ENCODE results near the gene LLGL2.
"Not testable (repeated sequence)": the region's sequence is repeated elsewhere in the genome, so short reads cannot be mapped to it uniquely, and the experiment has no call there.

Gene LLGL2, protein sequence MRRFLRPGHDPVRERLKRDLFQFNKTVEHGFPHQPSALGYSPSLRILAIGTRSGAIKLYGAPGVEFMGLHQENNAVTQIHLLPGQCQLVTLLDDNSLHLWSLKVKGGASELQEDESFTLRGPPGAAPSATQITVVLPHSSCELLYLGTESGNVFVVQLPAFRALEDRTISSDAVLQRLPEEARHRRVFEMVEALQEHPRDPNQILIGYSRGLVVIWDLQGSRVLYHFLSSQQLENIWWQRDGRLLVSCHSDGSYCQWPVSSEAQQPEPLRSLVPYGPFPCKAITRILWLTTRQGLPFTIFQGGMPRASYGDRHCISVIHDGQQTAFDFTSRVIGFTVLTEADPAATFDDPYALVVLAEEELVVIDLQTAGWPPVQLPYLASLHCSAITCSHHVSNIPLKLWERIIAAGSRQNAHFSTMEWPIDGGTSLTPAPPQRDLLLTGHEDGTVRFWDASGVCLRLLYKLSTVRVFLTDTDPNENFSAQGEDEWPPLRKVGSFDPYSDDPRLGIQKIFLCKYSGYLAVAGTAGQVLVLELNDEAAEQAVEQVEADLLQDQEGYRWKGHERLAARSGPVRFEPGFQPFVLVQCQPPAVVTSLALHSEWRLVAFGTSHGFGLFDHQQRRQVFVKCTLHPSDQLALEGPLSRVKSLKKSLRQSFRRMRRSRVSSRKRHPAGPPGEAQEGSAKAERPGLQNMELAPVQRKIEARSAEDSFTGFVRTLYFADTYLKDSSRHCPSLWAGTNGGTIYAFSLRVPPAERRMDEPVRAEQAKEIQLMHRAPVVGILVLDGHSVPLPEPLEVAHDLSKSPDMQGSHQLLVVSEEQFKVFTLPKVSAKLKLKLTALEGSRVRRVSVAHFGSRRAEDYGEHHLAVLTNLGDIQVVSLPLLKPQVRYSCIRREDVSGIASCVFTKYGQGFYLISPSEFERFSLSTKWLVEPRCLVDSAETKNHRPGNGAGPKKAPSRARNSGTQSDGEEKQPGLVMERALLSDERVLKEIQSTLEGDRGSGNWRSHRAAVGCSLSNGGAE

DNA sequence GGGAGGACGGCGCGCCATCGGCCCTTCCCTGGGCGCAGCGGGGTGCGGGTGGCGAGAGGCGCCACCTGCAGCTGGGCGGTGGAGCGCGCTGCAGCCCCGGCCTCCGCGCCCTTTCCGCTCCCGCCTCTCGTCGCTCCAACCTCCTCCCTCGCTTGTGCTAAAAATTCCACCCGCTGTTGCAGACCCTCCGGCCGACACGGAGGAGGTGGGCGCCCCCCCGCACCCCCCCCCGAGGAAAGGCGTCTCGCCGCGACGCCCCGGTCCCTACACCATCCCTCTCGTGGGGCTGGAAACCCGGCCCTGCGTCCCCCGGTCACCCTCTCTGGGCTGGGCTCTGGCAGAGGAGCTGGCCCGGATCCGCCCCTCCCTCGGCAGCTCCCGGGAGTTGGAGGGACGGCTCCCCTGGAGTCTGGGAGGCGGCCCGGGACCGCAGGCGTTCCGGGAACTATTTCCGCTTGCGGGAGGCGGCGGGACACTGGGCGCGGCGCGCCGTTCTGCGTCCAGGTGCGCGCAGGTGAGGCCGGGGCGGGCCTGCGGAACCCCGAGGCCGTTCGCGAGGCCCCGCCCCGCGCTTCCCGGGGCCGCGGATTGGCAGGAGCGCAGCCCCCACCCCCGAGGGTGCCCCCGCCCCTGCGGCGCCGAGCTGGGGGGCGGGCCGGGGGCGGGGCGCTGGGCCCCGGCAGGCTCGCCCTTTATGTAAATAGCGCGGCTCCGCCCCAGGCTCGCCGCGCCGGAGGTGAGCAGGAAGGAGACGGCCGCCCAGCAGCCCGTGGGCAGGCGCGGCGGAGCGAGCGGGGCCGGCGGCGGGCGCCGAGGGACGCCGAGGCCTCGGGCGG, at the start of gene LLGL2:
TSS of gene LLGL2 (plus strand) at position 728 of the 836 bp plus-strand sequence. CDS start 17,730 bp downstream, outside the sequence.
- Histone ChIP-seq H3K36me3 (ENCODE audit: control insufficient read depth in 1 of 2, insufficient read depth in 2 of 2, low read length in 2 of 2) (peaks cover 0 to 13% of the 10 kb centered on the region in 2 donors), H3K27me3 (ENCODE audit: low read depth, low read length) (no peaks in the 10 kb centered on the region), H3K9me3 (ENCODE audit: control insufficient read depth in 1 of 2, low read length in 2 of 2) (no peaks in the 10 kb centered on the region), H3K4me3 (ENCODE audit: low read depth in 1 of 2, low read length in 2 of 2) (peak within 1 kb of the TSS; percentile 53 to 80), H3K4me1 (ENCODE audit: control insufficient read depth in 1 of 2, insufficient read depth in 2 of 2, low read length in 2 of 2) (peaks cover 3 to 19% of the 10 kb centered on the region in 2 donors), H3K27ac (ENCODE audit: low read length) (peak within 1 kb of the TSS; percentile 77)

DNA sequence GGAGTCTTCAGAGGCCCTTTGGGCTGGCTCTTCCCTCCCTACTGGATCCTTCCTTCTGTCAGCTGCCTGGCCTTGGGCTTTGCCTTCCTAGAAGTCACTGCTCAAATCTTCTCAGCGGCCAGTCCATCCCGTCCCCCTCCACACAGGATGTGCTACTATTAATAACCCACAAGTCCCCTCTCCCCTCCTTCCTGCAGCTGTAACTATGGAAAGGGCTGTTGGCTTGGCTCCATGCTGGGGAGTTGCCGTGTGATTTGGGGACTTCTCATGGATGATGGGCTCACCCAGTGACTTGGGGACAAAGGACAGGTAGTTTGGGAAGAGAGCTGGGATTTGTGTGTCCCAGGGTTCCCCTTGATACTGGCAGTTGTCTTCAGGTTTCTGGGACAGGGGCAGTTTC, 49.6 kb upstream of the LLGL2 start:
- Histone ChIP-seq H3K4me1 (ENCODE audit: control insufficient read depth in 1 of 2, insufficient read depth in 2 of 2, low read length in 2 of 2) (peaks cover 9 to 33% of the 10 kb centered on the region in 2 donors), H3K27ac (ENCODE audit: low read length) (peak overlapping the region; percentile 4), H3K27me3 (ENCODE audit: low read depth, low read length) (no peaks in the 10 kb centered on the region), H3K36me3 (ENCODE audit: control insufficient read depth in 1 of 2, insufficient read depth in 2 of 2, low read length in 2 of 2) (peaks cover 8 to 14% of the 10 kb centered on the region in 2 donors), H3K9me3 (ENCODE audit: control insufficient read depth in 1 of 2, low read length in 2 of 2) (no peaks in the 10 kb centered on the region), H3K4me3 (ENCODE audit: low read depth in 1 of 2, low read length in 2 of 2) (peak overlapping the region in 1 of 2 donors; percentile 19)

DNA sequence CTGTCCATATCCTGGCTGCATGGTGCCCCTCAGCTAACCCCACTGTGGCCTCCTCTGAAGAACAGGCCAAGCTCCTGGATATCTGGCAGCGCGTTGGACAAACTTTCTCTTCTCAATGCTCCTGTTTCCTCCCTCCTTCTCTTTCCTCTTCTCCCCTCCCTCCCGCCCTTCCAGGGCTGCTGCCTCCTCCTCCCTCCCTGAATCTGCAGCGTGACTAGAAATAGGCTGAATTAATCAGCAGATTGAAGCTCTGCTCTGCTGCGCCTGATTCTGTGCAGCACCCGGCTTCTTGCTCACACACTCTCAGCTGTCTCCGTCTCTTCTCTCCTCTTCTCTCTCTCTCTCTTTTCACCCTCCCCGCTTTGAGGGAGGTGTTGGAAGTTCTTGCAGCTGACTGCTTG, 49.2 kb upstream of the LLGL2 start:
- no peaks in the 10 kb centered on the region for H3K9me3 ChIP-seq (ENCODE audit: control insufficient read depth in 1 of 2, low read length in 2 of 2)
- peaks cover 9 to 33% of the 10 kb centered on the region in 2 donors for H3K4me1 ChIP-seq (ENCODE audit: control insufficient read depth in 1 of 2, insufficient read depth in 2 of 2, low read length in 2 of 2)
- H3K36me3 ChIP-seq (ENCODE audit: control insufficient read depth in 1 of 2, insufficient read depth in 2 of 2, low read length in 2 of 2) = peaks cover 8 to 14% of the 10 kb centered on the region in 2 donors
- H3K27ac ChIP-seq (ENCODE audit: low read length) = peak overlapping the region; percentile 4
- peak overlapping the region; percentile 30 to 32 for H3K4me3 ChIP-seq (ENCODE audit: low read depth in 1 of 2, low read length in 2 of 2)
- H3K27me3 ChIP-seq (ENCODE audit: low read depth, low read length) = no peaks in the 10 kb centered on the region

DNA sequence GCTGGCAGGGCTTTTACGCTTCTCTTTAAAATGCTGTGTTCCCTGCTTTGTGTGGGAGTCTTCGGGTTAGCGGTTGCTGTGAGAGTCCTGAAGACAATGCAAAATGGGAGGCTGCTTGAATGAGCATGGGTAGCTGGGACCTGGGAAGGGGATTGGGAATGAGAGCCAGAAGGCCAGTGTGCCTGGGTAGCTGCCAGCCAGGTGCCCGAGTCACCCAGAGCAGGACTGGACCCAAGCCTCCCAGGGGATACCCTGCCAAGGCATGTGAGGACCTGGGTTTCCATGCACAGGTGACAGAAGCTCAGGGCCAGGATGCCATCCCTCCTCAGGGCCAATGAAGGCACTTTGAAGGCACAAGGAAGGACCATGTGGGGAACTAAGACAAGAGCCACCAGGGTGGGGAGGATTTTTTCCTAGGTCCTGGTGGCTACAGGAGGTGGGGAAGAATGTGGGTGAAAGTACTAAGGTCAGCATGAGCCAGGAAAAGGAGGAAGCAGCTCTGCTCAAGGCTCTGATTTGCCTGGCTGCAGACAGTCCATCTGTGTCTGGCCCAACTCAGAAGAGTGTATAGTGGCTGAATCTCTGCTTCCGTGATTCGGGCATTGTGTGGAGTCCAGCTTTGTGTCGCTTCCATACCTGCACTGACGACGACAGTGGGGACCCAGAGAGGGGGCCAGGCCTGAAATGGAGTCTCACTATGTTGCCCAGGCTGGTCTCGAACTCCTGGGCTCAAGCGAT, 48.6 kb upstream of the LLGL2 start:
- Histone ChIP-seq H3K4me1 (ENCODE audit: control insufficient read depth in 1 of 2, insufficient read depth in 2 of 2, low read length in 2 of 2) (peaks cover 9 to 33% of the 10 kb centered on the region in 2 donors), H3K27ac (ENCODE audit: low read length) (no peak overlapping the region), H3K27me3 (ENCODE audit: low read depth, low read length) (no peaks in the 10 kb centered on the region), H3K4me3 (ENCODE audit: low read depth in 1 of 2, low read length in 2 of 2) (peak overlapping the region; percentile 30 to 32), H3K36me3 (ENCODE audit: control insufficient read depth in 1 of 2, insufficient read depth in 2 of 2, low read length in 2 of 2) (peaks cover 6 to 13% of the 10 kb centered on the region in 2 donors), H3K9me3 (ENCODE audit: control insufficient read depth in 1 of 2, low read length in 2 of 2) (no peaks in the 10 kb centered on the region)

DNA sequence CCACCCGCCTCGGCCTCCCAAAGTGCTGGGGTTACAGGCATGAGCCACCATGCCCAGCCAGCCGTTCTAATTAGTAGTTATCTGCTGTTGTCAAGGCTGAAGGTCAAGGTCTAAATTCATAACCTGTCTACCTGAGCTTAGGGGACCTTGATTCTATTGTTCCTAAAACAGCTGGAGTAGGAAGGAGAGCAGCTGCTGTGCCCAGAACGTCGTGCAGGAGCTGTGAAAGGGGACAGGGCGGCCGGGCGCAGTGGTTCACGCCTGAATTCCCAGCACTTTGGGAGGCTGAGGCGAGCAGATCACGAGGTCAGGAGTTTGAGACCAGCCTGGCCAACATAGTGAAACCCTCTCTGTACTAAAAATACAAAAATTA, 48.0 kb upstream of the LLGL2 start:
- H3K4me3 ChIP-seq (ENCODE audit: low read depth in 1 of 2, low read length in 2 of 2); H3K27me3 ChIP-seq (ENCODE audit: low read depth, low read length); H3K9me3 ChIP-seq (ENCODE audit: control insufficient read depth in 1 of 2, low read length in 2 of 2); H3K27ac ChIP-seq (ENCODE audit: low read length); H3K36me3 ChIP-seq (ENCODE audit: control insufficient read depth in 1 of 2, insufficient read depth in 2 of 2, low read length in 2 of 2): not testable (repeated sequence)
- H3K4me1 ChIP-seq (ENCODE audit: control insufficient read depth in 1 of 2, insufficient read depth in 2 of 2, low read length in 2 of 2) = peaks cover 9 to 33% of the 10 kb centered on the region in 2 donors

DNA sequence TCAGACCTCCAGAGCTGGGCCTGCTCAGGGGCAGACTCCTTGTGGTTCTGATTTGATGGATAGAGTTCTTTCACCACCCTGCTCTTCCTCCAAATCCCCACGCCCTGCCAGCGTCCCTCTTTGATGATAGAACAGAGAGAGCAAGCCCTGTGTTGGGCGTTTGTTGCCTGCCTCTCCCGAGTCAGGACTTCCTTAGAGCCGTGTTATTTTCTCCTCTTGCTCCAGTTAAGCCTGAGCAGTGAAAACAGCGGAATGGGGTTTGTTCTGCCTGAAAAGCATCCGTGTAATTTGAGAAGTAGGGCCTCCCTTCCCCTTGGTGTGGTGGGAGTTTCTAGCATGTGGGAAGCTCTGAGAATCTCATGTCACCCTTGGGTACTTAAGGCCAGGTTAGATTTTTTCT, 47.0 kb upstream of the LLGL2 start:
- Histone ChIP-seq H3K9me3 (ENCODE audit: control insufficient read depth in 1 of 2, low read length in 2 of 2) (no peaks in the 10 kb centered on the region), H3K4me3 (ENCODE audit: low read depth in 1 of 2, low read length in 2 of 2) (no peak overlapping the region), H3K27ac (ENCODE audit: low read length) (no peak overlapping the region), H3K27me3 (ENCODE audit: low read depth, low read length) (no peaks in the 10 kb centered on the region), H3K36me3 (ENCODE audit: control insufficient read depth in 1 of 2, insufficient read depth in 2 of 2, low read length in 2 of 2) (no peaks in the 10 kb centered on the region), H3K4me1 (ENCODE audit: control insufficient read depth in 1 of 2, insufficient read depth in 2 of 2, low read length in 2 of 2) (peaks cover 9 to 33% of the 10 kb centered on the region in 2 donors)

DNA sequence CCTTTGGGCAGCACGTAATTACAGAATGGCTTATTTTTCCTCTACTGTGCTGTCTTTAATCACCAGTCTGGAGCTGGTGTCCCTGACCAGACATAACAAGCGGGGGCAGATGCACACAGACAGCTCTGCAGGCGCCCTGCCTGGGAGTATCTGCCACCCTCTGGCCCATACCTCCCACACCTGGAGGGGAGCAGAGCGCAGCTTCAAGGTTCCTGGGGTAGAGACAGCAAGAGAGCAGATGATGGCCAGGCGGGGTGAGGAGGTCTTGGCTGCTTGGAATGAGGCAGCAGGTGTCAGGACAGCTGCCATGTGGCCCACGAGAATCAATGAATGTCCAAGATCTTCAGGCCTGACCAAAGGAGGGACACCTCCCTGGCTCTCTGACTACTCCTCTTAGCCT, 45.2 kb upstream of the LLGL2 start:
- H3K9me3 ChIP-seq (ENCODE audit: control insufficient read depth in 1 of 2, low read length in 2 of 2) = no peaks in the 10 kb centered on the region
- no peaks in the 10 kb centered on the region for H3K27me3 ChIP-seq (ENCODE audit: low read depth, low read length)
- H3K27ac ChIP-seq (ENCODE audit: low read length) = no peak overlapping the region
- H3K4me1 ChIP-seq (ENCODE audit: control insufficient read depth in 1 of 2, insufficient read depth in 2 of 2, low read length in 2 of 2) = peaks cover 9 to 25% of the 10 kb centered on the region in 2 donors
- H3K4me3 ChIP-seq (ENCODE audit: low read depth in 1 of 2, low read length in 2 of 2) = no peak overlapping the region
- no peaks in the 10 kb centered on the region for H3K36me3 ChIP-seq (ENCODE audit: control insufficient read depth in 1 of 2, insufficient read depth in 2 of 2, low read length in 2 of 2)

DNA sequence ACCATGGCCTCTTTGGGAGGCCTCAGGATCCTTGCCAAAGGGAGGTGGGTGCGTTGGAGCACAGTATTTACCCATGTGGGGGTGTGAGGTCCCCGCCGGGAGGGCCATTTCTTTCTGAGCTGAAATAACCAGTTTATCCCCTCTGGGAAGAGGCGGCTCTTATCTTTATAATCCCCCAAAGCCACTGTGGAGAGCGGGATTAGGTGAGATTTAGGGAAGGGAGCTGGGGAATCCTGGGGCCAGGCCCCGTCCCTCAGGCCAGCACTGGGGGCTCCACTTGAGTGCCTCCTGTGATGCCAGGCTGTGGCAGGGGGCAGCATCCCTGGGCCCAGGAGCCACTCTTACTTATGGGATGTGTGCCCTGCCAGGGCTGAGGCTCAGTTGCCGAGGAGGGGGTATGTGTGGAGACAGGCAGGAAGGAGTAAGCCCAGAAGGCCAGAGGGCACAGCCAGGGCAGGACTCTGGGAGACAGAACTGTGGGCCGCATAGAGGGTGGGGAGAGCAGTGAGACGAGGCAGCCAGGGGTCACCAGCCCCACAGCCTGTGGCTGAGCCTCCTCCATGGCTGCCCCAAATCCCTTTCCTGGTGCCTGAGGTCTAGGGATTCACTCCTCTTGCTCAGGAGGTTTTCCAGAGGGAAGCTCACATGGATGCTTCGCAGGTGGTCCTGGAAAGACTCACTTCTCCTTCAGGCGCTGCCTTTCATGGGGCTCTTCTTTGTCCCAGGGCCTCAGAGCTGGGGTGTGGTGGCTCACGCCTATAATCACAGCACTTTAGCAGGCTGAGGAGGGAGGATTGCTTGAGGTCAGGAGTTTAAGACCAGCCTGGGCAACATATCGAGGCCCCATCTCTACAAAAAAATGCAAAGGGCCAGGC, 44.1 kb upstream of the LLGL2 start:
- Histone ChIP-seq H3K36me3 (ENCODE audit: control insufficient read depth in 1 of 2, insufficient read depth in 2 of 2, low read length in 2 of 2) (no peaks in the 10 kb centered on the region), H3K9me3 (ENCODE audit: control insufficient read depth in 1 of 2, low read length in 2 of 2) (no peaks in the 10 kb centered on the region), H3K27me3 (ENCODE audit: low read depth, low read length) (no peaks in the 10 kb centered on the region), H3K27ac (ENCODE audit: low read length) (no peak overlapping the region), H3K4me1 (ENCODE audit: control insufficient read depth in 1 of 2, insufficient read depth in 2 of 2, low read length in 2 of 2) (peaks cover 8 to 23% of the 10 kb centered on the region in 2 donors), H3K4me3 (ENCODE audit: low read depth in 1 of 2, low read length in 2 of 2) (no peak overlapping the region)

DNA sequence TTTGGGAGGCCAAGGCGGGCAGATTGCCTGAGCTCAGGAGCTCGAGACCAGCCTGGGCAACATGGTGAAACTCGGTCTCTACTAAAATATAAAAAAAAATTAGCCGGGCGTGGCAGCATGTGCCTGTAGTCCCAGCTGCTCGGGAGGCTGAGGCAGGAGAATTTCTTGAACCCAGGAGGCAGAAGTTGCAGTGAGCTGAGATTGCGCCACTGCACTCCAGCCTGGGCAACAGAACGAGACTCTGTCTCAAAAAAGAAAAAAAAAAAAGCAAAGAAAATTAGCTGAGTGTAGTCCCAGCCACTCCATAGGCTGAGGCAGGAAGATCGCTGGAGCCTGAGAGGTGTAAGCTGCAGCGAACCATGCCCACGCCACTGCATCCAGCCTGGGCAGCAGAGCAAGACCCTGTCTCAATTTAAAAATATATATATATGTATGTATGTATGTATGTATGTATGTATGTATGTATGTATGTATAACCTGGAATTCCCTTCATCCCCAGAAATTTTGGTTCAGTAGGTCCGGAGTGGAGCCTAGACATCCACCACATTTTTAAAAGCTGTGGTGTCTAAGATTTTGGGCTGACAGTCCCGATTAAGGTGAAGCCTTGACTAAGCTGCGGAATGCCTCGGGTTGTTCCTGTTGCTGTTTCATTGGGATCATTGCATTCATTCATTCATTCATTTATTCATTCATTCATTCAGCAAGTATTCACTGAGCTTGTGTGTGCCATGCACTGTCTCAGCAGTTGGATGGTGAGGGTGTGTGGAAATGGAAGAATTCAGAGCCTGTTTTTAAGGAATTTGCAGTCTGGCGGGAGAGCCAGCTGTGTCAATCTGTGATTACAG, 43.2 kb upstream of the LLGL2 start:
- no peaks in the 10 kb centered on the region for H3K27me3 ChIP-seq (ENCODE audit: low read depth, low read length)

More for the DNA sequence above, 43.2 kb upstream of the LLGL2 start:
- H3K27ac ChIP-seq (ENCODE audit: low read length) = no peak overlapping the region
- peaks cover 5 to 21% of the 10 kb centered on the region in 2 donors for H3K4me1 ChIP-seq (ENCODE audit: control insufficient read depth in 1 of 2, insufficient read depth in 2 of 2, low read length in 2 of 2)
- H3K4me3 ChIP-seq (ENCODE audit: low read depth in 1 of 2, low read length in 2 of 2) = no peak overlapping the region
- no peaks in the 10 kb centered on the region for H3K9me3 ChIP-seq (ENCODE audit: control insufficient read depth in 1 of 2, low read length in 2 of 2)
- no peaks in the 10 kb centered on the region for H3K36me3 ChIP-seq (ENCODE audit: control insufficient read depth in 1 of 2, insufficient read depth in 2 of 2, low read length in 2 of 2)
